H1 (cell line): Measurements from ENCODE around the gene SFT2D1. TPM values are rescaled to one million over a fixed set of nuclear protein-coding genes. Genes with fewer than 3 reads are reported as not detected.

ENCODE experiments used
- CTCF ChIA-PET: fragments of 300-600 bp; sonication (Branson Sonifier 250); formaldehyde crosslinking; loops from one replicate; lab custom pipeline; 2021; ENCODE audit not compliant: partially characterized antibody; lab: Charles Lee
- POLR2A ChIA-PET: fragments of 300-600 bp; sonication (Branson Sonifier 250); formaldehyde crosslinking; loops from one replicate; lab custom pipeline; 2021; ENCODE audit warnings: inconsistent platforms; ENCODE audit not compliant: partially characterized antibody; lab: Charles Lee
- DNase-seq, 2 experiments: peaks; one replicate each; pipeline versions ENCODE4 v3.0.0 to v3.0.0-alpha.2; 2010 to 2022; ENCODE audit warnings: low spot score in 2 of 2, low read depth in 1 of 2, mixed read lengths in 1 of 2
- FAIRE-seq: peaks from 2 replicates; lab custom pipeline; 2011; peaks lifted over from hg19 to GRCh38; lab: Jason Lieb, UNC
- H2AFZ ChIP-seq: 2 replicates; pipeline ENCODE4 v1.8.1; 2012; ENCODE audit warnings: low read length, inconsistent platforms
- H2AK5ac ChIP-seq: 2 replicates; pipeline ENCODE4 v1.6.1; 2013; ENCODE audit warnings: low read depth, low read length
- H2BK120ac ChIP-seq: replicated peaks from 2 replicates; pipeline ENCODE3; 2013; ENCODE audit warnings: low read depth, low read length, inconsistent platforms
- H2BK12ac ChIP-seq: 2 replicates; pipeline ENCODE4 v1.6.1; 2013; ENCODE audit warnings: low read depth, low read length
- H2BK15ac ChIP-seq: 2 replicates; pipeline ENCODE4 v1.6.1; 2013; ENCODE audit warnings: low read length
- H2BK20ac ChIP-seq: 2 replicates; pipeline ENCODE4 v1.6.1; 2013; ENCODE audit warnings: low read length
- H2BK5ac ChIP-seq: 2 replicates; pipeline ENCODE4 v1.6.1; 2013; ENCODE audit warnings: low read depth, low read length
- H3K14ac ChIP-seq: 2 replicates; pipeline ENCODE4 v1.6.1; 2013; ENCODE audit warnings: inconsistent platforms; ENCODE audit not compliant: insufficient read length
- H3K18ac ChIP-seq: 2 replicates; pipeline ENCODE4 v1.6.1; 2013; ENCODE audit warnings: low read length; ENCODE audit errors: extremely low read depth
- H3K23ac ChIP-seq: 2 replicates; pipeline ENCODE4 v1.6.1; 2013; ENCODE audit warnings: inconsistent platforms; ENCODE audit not compliant: insufficient read length
- H3K23me2 ChIP-seq: 2 replicates; pipeline ENCODE4 v1.6.1; 2013; ENCODE audit warnings: low read depth, low read length
- H3K27ac ChIP-seq: 2 replicates; pipeline ENCODE4 v1.6.1; 2011; ENCODE audit warnings: low read depth, low read length, inconsistent platforms
- H3K27me3 ChIP-seq, 4 experiments: replicated peaks in 1 of 4; 1 replicate in 1 of 4; 2 replicates in 3 of 4; pipeline versions ENCODE4 v1.6.1 to v1.8.1; 2011 to 2013; ENCODE audit warnings: low read length in 3 of 4, mild to moderate bottlenecking in 3 of 4, inconsistent platforms in 2 of 4, mixed read lengths in 2 of 4, moderate library complexity in 1 of 4; ENCODE audit not compliant: control insufficient read depth in 3 of 4, insufficient read depth in 3 of 4; ENCODE audit errors: extremely low read depth in 1 of 4
- H3K36me3 ChIP-seq, 4 experiments: 2 replicates each; pipeline versions ENCODE4 v1.6.1 to v1.8.1; 2011 to 2013; ENCODE audit warnings: mild to moderate bottlenecking in 4 of 4, low read length in 3 of 4, moderate library complexity in 2 of 4, control low read depth in 1 of 4, inconsistent platforms in 1 of 4; ENCODE audit not compliant: insufficient read depth in 4 of 4, control insufficient read depth in 2 of 4
- H3K4ac ChIP-seq: replicated peaks from 2 replicates; pipeline ENCODE3; 2013; ENCODE audit warnings: low read length, low read depth, mixed read lengths, inconsistent platforms; ENCODE audit not compliant: insufficient read length
- H3K4me1 ChIP-seq, 4 experiments: replicated peaks in 1 of 4; 1 replicate in 1 of 4; 2 replicates in 3 of 4; pipeline versions ENCODE4 v1.6.1 to v1.8.1; 2011 to 2013; ENCODE audit warnings: low read length in 3 of 4, inconsistent platforms in 2 of 4, mixed read lengths in 1 of 4; ENCODE audit not compliant: insufficient read depth in 4 of 4, control insufficient read depth in 3 of 4
- H3K4me2 ChIP-seq, 2 experiments: 2 replicates each; pipeline versions ENCODE4 v1.6.1 to v1.8.1; 2011 to 2013; ENCODE audit warnings: low read depth in 2 of 2, low read length in 2 of 2, control low read depth in 1 of 2, inconsistent platforms in 1 of 2, mild to moderate bottlenecking in 1 of 2; ENCODE audit not compliant: insufficient read depth in 1 of 2
- H3K4me3 ChIP-seq, 4 experiments: fragments of 200-600, 300-600 bp in 1 of 4; sonication (generic), shearing (Covaris generic), sonication (Bioruptor Twin) in 1 of 4; 2 replicates each; pipeline versions ENCODE4 v1.5.1 to v1.8.1; 2011 to 2016; ENCODE audit warnings: low read length in 4 of 4, low read depth in 3 of 4, control low read depth in 2 of 4, inconsistent platforms in 2 of 4, mild to moderate bottlenecking in 2 of 4, mixed read lengths in 1 of 4, moderate library complexity in 1 of 4; ENCODE audit not compliant: insufficient read depth in 2 of 4; ENCODE audit errors: extremely low read depth in 1 of 4
- H3K56ac ChIP-seq: replicated peaks from 2 replicates; pipeline ENCODE3; 2013; ENCODE audit warnings: low read depth, mild to moderate bottlenecking, mixed read lengths, low read length, inconsistent platforms; ENCODE audit not compliant: insufficient read length
- H3K79me1 ChIP-seq: 2 replicates; pipeline ENCODE4 v1.6.1; 2013; ENCODE audit warnings: low read depth, low read length, control low read depth
- H3K79me2 ChIP-seq, 2 experiments: 2 replicates each; pipeline versions ENCODE4 v1.6.1 to v1.8.1; 2012 to 2013; ENCODE audit warnings: low read length in 2 of 2, mild to moderate bottlenecking in 2 of 2, inconsistent platforms in 1 of 2; ENCODE audit not compliant: insufficient read depth in 2 of 2, control insufficient read depth in 1 of 2
- H3K9ac ChIP-seq, 4 experiments: replicated peaks in 1 of 4; 1 replicate in 1 of 4; 2 replicates in 3 of 4; pipeline versions ENCODE4 v1.6.1 to v1.8.1; 2011 to 2013; ENCODE audit warnings: low read depth in 3 of 4, low read length in 3 of 4, control low read depth in 2 of 4, mild to moderate bottlenecking in 2 of 4, moderate library complexity in 2 of 4, inconsistent platforms in 1 of 4; ENCODE audit errors: extremely low read depth in 1 of 4
- H3K9me3 ChIP-seq, 2 experiments: 2 replicates each; pipeline versions ENCODE4 v1.6.1 to v1.8.1; 2012 to 2013; ENCODE audit warnings: mild to moderate bottlenecking in 2 of 2, moderate library complexity in 2 of 2, control low read depth in 1 of 2, inconsistent platforms in 1 of 2, low read depth in 1 of 2, low read length in 1 of 2, mixed read lengths in 1 of 2; ENCODE audit not compliant: insufficient read depth in 2 of 2
- H4K20me1 ChIP-seq, 2 experiments: replicated peaks in 1 of 2; 2 replicates each; pipeline versions ENCODE3 to v1.8.1; 2011 to 2013; ENCODE audit warnings: inconsistent platforms in 2 of 2, low read length in 2 of 2, mild to moderate bottlenecking in 1 of 2; ENCODE audit not compliant: insufficient read depth in 2 of 2, control insufficient read depth in 1 of 2
- H4K5ac ChIP-seq: 2 replicates; pipeline ENCODE4 v1.6.1; 2013; ENCODE audit warnings: low read length, low read depth, mixed read lengths, inconsistent platforms; ENCODE audit not compliant: insufficient read length
- H4K8ac ChIP-seq: 2 replicates; pipeline ENCODE4 v1.8.0; 2013; ENCODE audit warnings: mild to moderate bottlenecking, moderate library complexity, low read length, inconsistent platforms; ENCODE audit not compliant: insufficient read depth; ENCODE audit errors: extremely low read depth
- H4K91ac ChIP-seq: replicated peaks from 2 replicates; pipeline ENCODE3; 2013; ENCODE audit warnings: low read length, mixed read lengths, inconsistent platforms; ENCODE audit not compliant: insufficient read length
- ATF3 ChIP-seq: IDR thresholded peaks from 2 replicates; pipeline ENCODE4 v1.6.1; 2011; ENCODE audit warnings: low read depth, mild to moderate bottlenecking, low read length; ENCODE audit not compliant: insufficient read depth
- JUN ChIP-seq: IDR thresholded peaks from 2 replicates; pipeline ENCODE4 v1.6.1; 2011; ENCODE audit warnings: low read depth, mild to moderate bottlenecking, improper control_type of control experiment, low read length
- POLR2A ChIP-seq, 2 experiments: IDR thresholded peaks; 1 replicate in 1 of 2; 2 replicates in 1 of 2; pipeline ENCODE4 v1.6.1; 2011; ENCODE audit warnings: low read depth in 2 of 2, low read length in 2 of 2, mild to moderate bottlenecking in 2 of 2; ENCODE audit errors: control extremely low read depth in 1 of 2
- POLR2AphosphoS5 ChIP-seq: IDR thresholded peaks from 2 replicates; pipeline ENCODE4 v1.6.1; 2011; ENCODE audit warnings: low read depth, low read length
- RAD21 ChIP-seq, 2 experiments: IDR thresholded peaks in 1 of 2; conservative IDR thresholded peaks in 1 of 2; 2 replicates each; pipeline ENCODE4 v1.6.1; 2011; ENCODE audit warnings: low read depth in 2 of 2, low read length in 2 of 2, improper control_type of control experiment in 1 of 2, inconsistent platforms in 1 of 2, mild to moderate bottlenecking in 1 of 2, moderate library complexity in 1 of 2
- RBBP5 ChIP-seq: IDR thresholded peaks from 2 replicates; pipeline ENCODE4 v1.7.1; 2012; ENCODE audit warnings: low read depth, mild to moderate bottlenecking, inconsistent platforms, low read length, moderate library complexity, borderline replicate concordance
- RFX5 ChIP-seq: IDR thresholded peaks from 2 replicates; pipeline ENCODE4 v1.6.1; 2011; ENCODE audit warnings: low read depth, low read length, improper control_type of control experiment, borderline replicate concordance
- SP1 ChIP-seq: IDR thresholded peaks from 2 replicates; pipeline ENCODE4 v1.6.1; 2011; ENCODE audit warnings: low read depth, low read length
- SUZ12 ChIP-seq: fragments of 200-600 bp; sonication (generic); IDR thresholded peaks from 2 replicates; pipeline ENCODE4 v1.6.1; 2012; ENCODE audit warnings: mild to moderate bottlenecking, inconsistent platforms, low read length, moderate library complexity, mixed read lengths
- TBP ChIP-seq: IDR thresholded peaks from 2 replicates; pipeline ENCODE4 v1.6.1; 2011; ENCODE audit warnings: low read depth, low read length, improper control_type of control experiment
- USF2 ChIP-seq: IDR thresholded peaks from 2 replicates; pipeline ENCODE4 v1.6.1; 2011; ENCODE audit warnings: low read length, improper control_type of control experiment
- WGBS, 2 experiments: shearing (Covaris generic) in 1 of 2; methylation state at CpG; one replicate each; pipeline versions ENCODE4 v1.1.6 to v1.1.7; 2013 to 2015; ENCODE audit warnings: low lambda C conversion rate in 2 of 2, mixed read lengths in 2 of 2, inconsistent platforms in 1 of 2, low coverage in 1 of 2, missing lambda C conversion rate in 1 of 2; ENCODE audit not compliant: insufficient replicate concordance in 2 of 2, insufficient coverage in 1 of 2, insufficient read length in 1 of 2; ENCODE audit errors: extremely low coverage in 1 of 2, missing lambda C conversion rate in 1 of 2; 5-methylcytosine and 5-hydroxymethylcytosine counted together
- polyA plus RNA-seq, 7 experiments: library from polyadenylated mRNA; depleted of rRNA in 3 of 7; stranded (reverse) in 5 of 7; unstranded in 2 of 7; fragments of >200 nt in 5 of 7; fragments of 200-250 nt in 2 of 7; gene quantifications; 1 replicate in 5 of 7; 2 replicates in 1 of 7; 4 replicates in 1 of 7; pipeline versions ENCODE4 v1.2.1 to v1.2.3, GENCODE V29; 2011 to 2013; ENCODE audit warnings: missing spikeins in 2 of 7, mixed read lengths in 2 of 7
- total RNA-seq: library from RNA; stranded (reverse); fragmentation: NEBNext Ultra II Directional; extraction: Animal tissue kit (Norgen Biotek cat#: 25700); gene quantifications from 2 replicates; pipeline ENCODE4 v1.2.1, GENCODE V29; 2021

Gene SFT2D1
- total and polyA plus RNA-seq, 2 of the 8 experiments (the other 6 are each of a cell fraction or from before 2014, with no cell fraction given): 52.3 to 76.1 TPM

GRCh38 chr6:166323395-166323794 lies 18.9 kb downstream of the SFT2D1 start:
- Histone ChIP-seq H4K8ac (no peak overlapping the region), H4K20me1 (peaks cover 4 to 6% of the 10 kb centered on the region in 2 experiments), H2BK120ac (no peak overlapping the region), H3K23me2 (no peaks in the 10 kb centered on the region), H3K14ac (no peak overlapping the region), H3K9me3 (no peaks in the 10 kb centered on the region), H2AK5ac (no peak overlapping the region), H2BK15ac (no peak overlapping the region), H3K36me3 (peaks cover 3 to 61% (median 13%) of the 10 kb centered on the region in 4 experiments), H3K4me3 (no peak overlapping the region), H2BK12ac (no peak overlapping the region), H3K27me3 (no peaks in the 10 kb centered on the region), H3K4me1 (0 out of 7 replicates have a peak, but pooled peaks cover 0 to 2% (median 1%) of the 10 kb centered on the region in 4 experiments), H3K56ac (no peak overlapping the region), H3K79me2 (peaks cover 0 to 17% of the 10 kb centered on the region in 2 experiments; a peak in 2 of 4 replicates), H3K18ac (no peak overlapping the region), H2AFZ (no peak overlapping the region), H2BK5ac (no peak overlapping the region), H3K4me2 (no peak overlapping the region), H3K4ac (no peak overlapping the region), H3K23ac (no peak overlapping the region), H4K5ac (no peak overlapping the region), H4K91ac (no peak overlapping the region), H3K79me1 (peaks cover 8% of the 10 kb centered on the region; the same call in 1 of the 2 replicates), H3K27ac (no peak overlapping the region), H3K9ac (no peak overlapping the region), H2BK20ac (no peak overlapping the region)
- peak in 1 of 2 experiments; percentile 10 for DNase-seq
- CTCF ChIA-PET: interaction anchor here (1.0 to 1.7 kb wide), 3 partner anchors 10 to 77 kb away, joined by 3 to 5 read pairs (median 4); no protein-coding TSS in a partner anchor
- no peak for FAIRE-seq
- POLR2A ChIA-PET: no interaction called here
- 83% methylated on average over 5 of the region's 5 CpGs; no CpG with 5 or more reads in 1 of the 2 experiments for WGBS, 2 experiments
- TF ChIP-seq SP1: no peak
- no peak for TF ChIP-seq SUZ12
- TF ChIP-seq TBP: no peak
- TF ChIP-seq POLR2A (IDR thresholded peaks at IDR 0.05; ENCODE audit: control extremely low read depth in 1 of 2, low read depth in 2 of 2, low read length in 2 of 2): no peak
- TF ChIP-seq RFX5: no peak
- no peak for TF ChIP-seq POLR2AphosphoS5
- TF ChIP-seq RAD21 (IDR thresholded peaks at IDR 0.05 in 1 of 2, conservative IDR thresholded peaks at IDR 0.05 in 1 of 2; ENCODE audit: low read depth in 2 of 2, low read length in 2 of 2): no peak
- no peak for TF ChIP-seq ATF3
- no peak for TF ChIP-seq JUN
- no peak for TF ChIP-seq USF2
- TF ChIP-seq RBBP5: no peak
